Heart left ventricle (tissue), 13 donors: ENCODE measurements around the gene P3H1.

Experiments used
- CTCF ChIP-seq, 12 donors: fragments of 200-600 bp; sonication (generic) in 4 of 12; IDR thresholded peaks; one replicate each; pipeline versions ENCODE4 v1.5.0 to v1.8.0; 2018 to 2022; ENCODE audit warnings: antibody characterized with exemption in 12 of 12, mild to moderate bottlenecking in 5 of 12
- POLR2A ChIP-seq, 2 donors: fragments of 450-650 bp; IDR thresholded peaks; one replicate each; pipeline ENCODE4 v1.6.1; 2017; ENCODE audit warnings: antibody characterized with exemption in 2 of 2, mild to moderate bottlenecking in 2 of 2, moderate library complexity in 2 of 2
- donor health status: ischemic (EF 13 %, LVEDD 7.1; RV severe dilation, severe dysfunction).
- donor health status: DM: no; HTN: yes; CAD: no.
- donor health status: DM: no; HTN: no; CAD: no.
- donor health status: ischemic (EF 25% LVEDD 6.9; RV normal size, moderate dysfunction).
- donor health status: ischemic (EF 25% LVEDD 5.7; RV mildly dilated, moderate dysfunction).
- donor health status: ischemic (EF 35%, LVEDD 5.7; RV mildly dilated, moderate dysfunction).
- donor health status: nonischemic (EF 11% LVEDD 7.7; RV severe dilation, severe dysfunction).
- donor health status: DM: yes; HTN: yes; CAD: no.
- donor health status: PGD.
- donor health status: ischemic (EF 29% LVEDD 5.4; RV normal size, mild dysfunction).
- donor health status: nonischemic (EF 23%, LVEDD 6.1; RV moderate dilation, normal function).

DNA sequence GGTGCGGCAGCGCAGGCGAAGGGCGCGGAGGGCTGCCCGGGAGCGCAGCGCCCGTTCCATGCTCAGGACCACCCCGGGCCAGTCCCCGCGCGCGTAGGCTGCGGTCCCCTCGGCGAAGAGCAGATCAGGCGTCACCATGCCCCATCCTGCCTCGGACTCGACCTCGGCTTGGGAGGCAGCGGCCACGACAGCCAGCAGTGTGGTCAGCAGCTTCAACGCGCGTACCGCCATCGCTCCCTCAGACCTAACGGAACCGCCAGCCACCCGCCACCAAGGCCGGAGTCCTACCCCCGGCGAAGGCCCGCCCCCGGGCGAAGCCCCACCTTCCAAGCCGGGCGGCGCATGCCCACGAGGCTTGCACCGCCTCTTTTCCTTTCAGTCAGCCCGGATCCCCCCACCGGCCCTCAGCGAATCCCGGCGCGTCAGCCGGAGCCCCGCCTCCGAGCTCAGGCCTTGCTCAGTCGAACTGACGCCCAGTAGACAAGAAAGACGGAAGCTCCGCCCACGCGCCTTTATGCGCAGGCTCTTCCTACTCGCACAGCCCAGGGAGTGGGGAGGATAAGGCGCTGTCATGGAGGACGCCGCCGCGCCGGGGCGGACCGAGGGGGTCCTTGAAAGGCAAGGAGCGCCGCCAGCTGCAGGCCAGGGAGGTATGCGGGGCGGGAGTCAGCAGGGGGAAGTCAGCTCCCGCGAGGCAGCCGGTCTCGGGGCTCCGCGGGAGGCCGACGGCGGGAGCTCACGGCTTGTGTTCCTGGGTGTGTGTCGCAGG lies at the start of gene P3H1, which contains the start of gene C1orf50:
- TF ChIP-seq POLR2A (IDR thresholded peaks at IDR 0.05) (peak; percentile 98 to 99), CTCF (IDR thresholded peaks at IDR 0.05) (peak in 1 of 12 donors; percentile 10)
